Lower lobe of right lung (tissue), 2 donors: ENCODE data around the gene DLX3. TPM values are rescaled to one million over a fixed set of nuclear protein-coding genes. Genes with fewer than 3 reads are reported as not detected.

Source experiments
- ATAC-seq, 2 donors: fragments of 200-7000 bp; cut with Tn5 transposase; one replicate each; pipeline ENCODE4 v1.9.1; 2020 to 2022; ENCODE audit warnings: mild to moderate bottlenecking in 2 of 2, moderate library complexity in 2 of 2
- DNase-seq: peaks from one replicate; pipeline ENCODE4 v3.0.0-alpha.2; 2020
- H3K27ac ChIP-seq: fragments of 200-600 bp; one replicate; pipeline ENCODE4 v1.8.0; 2022
- H3K27me3 ChIP-seq: fragments of 200-600 bp; one replicate; pipeline ENCODE4 v1.8.0; 2022; ENCODE audit warnings: low read depth
- H3K36me3 ChIP-seq: fragments of 200-600 bp; one replicate; pipeline ENCODE4 v1.8.0; 2022; ENCODE audit warnings: mild to moderate bottlenecking
- H3K4me1 ChIP-seq: fragments of 200-600 bp; one replicate; pipeline ENCODE4 v1.8.0; 2022
- H3K4me3 ChIP-seq: fragments of 200-600 bp; one replicate; pipeline ENCODE4 v1.8.0; 2022; ENCODE audit warnings: mild to moderate bottlenecking
- H3K9me3 ChIP-seq: fragments of 200-600 bp; one replicate; pipeline ENCODE4 v1.8.0; 2022
- CTCF ChIP-seq: fragments of 200-600 bp; IDR thresholded peaks from one replicate; pipeline ENCODE4 v1.8.0; 2022; ENCODE audit warnings: antibody characterized with exemption, mild to moderate bottlenecking
- intact Hi-C: fragments of 100-400 bp; cut with DNase I; formaldehyde crosslinking; loops from one replicate; pipeline ENCODE4 v1.11.0; 2022
- total RNA-seq: library from RNA; stranded (reverse); fragmentation: NEBNext Ultra II Directional; extraction: Animal tissue kit (Norgen Biotek cat#: 25700); gene quantifications from one replicate; pipeline ENCODE4 v1.2.1, GENCODE V29; 2021
- donor health status: DM: no; HTN: yes; CAD: no; lungs with severe emphysema.

The DLX3 gene
- total RNA-seq, 1 donor from 2014 or later = 0.38 TPM

- ATAC-seq = no peak
- intact Hi-C loops = no loop called here
Measured at GRCh38 chr17:49986396-49987289, 8.4 kb downstream of the DLX3 start.

GRCh38 chr17:49985310-49985990, 9.6 kb downstream of the DLX3 start:
- no peak overlapping the region for H3K4me3 ChIP-seq
- DNase-seq (no peak), ATAC-seq (no peak)
- H3K27ac ChIP-seq = no peak overlapping the region
- no peaks in the 10 kb centered on the region for H3K4me1 ChIP-seq
- intact Hi-C loops = no loop called here
- peaks cover 60% of the 10 kb centered on the region for H3K27me3 ChIP-seq
- TF ChIP-seq CTCF = no peak
- H3K9me3 ChIP-seq = no peaks in the 10 kb centered on the region
- H3K36me3 ChIP-seq = no peaks in the 10 kb centered on the region

More at GRCh38 chr17:49986396-49987289, 8.4 kb downstream of the DLX3 start:
- TF ChIP-seq CTCF = no peak
- H3K4me3 ChIP-seq = no peak overlapping the region
- H3K27ac ChIP-seq = no peak overlapping the region
- no peak for DNase-seq
- H3K9me3 ChIP-seq = no peaks in the 10 kb centered on the region
- no peaks in the 10 kb centered on the region for H3K36me3 ChIP-seq
- peaks cover 68% of the 10 kb centered on the region for H3K27me3 ChIP-seq
- H3K4me1 ChIP-seq = no peaks in the 10 kb centered on the region

DNA sequence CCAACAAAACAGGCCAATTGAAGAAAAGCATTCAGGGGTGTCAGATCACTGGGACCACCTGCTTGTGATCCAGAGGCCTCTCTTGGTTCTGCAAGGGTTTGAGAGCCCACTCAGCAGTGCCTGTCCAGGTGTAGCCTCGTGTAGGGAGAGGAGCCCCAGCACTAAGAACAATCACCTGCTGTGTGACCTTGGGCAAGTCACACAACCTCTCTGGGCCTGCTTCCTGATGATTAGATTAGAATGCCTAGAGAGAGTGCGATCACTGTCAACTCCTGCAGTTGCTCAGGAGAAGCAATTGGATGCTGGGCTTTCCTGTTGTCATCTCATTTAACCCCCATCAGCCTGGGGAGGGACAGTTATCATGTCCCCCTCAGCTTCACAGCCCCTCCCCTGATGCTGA, 10.2 kb downstream of the DLX3 start:
- ATAC-seq (no peak), DNase-seq (no peak)
- no peaks in the 10 kb centered on the region for H3K36me3 ChIP-seq
- TF ChIP-seq CTCF = no peak
- no peak overlapping the region for H3K27ac ChIP-seq
- H3K9me3 ChIP-seq = no peaks in the 10 kb centered on the region
- intact Hi-C loops = no loop called here
- no peaks in the 10 kb centered on the region for H3K4me1 ChIP-seq
- no peak overlapping the region for H3K4me3 ChIP-seq
- peaks cover 60% of the 10 kb centered on the region for H3K27me3 ChIP-seq

DNA sequence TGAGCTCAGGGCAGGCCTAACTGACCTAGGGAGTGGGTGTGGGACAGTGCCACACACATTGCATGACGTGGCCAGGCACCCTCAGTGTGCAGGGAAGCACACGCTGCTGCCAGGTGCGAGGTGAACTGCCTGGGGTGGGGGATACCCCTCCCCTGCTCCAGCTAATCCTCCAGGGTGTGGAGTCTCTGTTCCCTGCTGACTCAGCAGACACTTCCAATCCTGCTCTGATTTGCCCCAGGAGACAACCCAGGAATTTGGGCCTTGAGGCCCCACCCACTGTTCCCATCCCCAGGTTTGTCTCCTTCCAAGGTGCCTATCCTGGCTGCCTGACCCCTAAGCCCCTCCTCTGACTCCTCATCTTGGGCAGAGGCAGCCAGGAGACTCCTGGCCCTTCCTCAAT, 10.7 kb downstream of the DLX3 start:
- H3K4me1 ChIP-seq = no peaks in the 10 kb centered on the region
- no peak for TF ChIP-seq CTCF
- ATAC-seq (no peak), DNase-seq (no peak)
- intact Hi-C loops = no loop called here
- H3K9me3 ChIP-seq = no peaks in the 10 kb centered on the region
- peaks cover 60% of the 10 kb centered on the region for H3K27me3 ChIP-seq
- H3K27ac ChIP-seq = no peak overlapping the region
- no peak overlapping the region for H3K4me3 ChIP-seq
- no peaks in the 10 kb centered on the region for H3K36me3 ChIP-seq

DNA sequence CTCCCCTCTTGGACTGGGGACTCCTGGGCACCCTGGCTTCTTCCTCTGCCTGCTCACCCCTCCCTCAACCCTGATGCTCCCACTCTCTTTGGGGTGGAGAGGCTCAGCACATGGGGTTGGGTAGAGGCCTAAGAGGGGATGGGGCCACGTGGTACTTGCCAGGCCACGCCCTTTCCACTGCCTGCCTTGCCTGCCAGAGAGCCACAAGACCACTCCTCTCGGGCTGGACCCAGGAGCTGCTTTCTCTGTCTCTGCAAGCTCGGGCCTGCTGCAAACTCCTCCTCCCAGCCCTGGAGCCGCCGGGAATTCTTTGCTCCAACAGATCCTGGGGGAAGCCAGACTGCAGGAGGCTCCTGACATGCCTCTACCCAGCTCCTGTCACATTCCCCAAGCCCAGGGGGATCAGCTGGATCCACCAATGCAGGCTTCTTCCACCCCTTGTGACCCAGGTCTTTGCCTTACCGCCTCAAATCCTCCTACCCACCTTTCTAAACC, 14.3 kb downstream of the DLX3 start:
- Histone ChIP-seq H3K4me3 (no peak overlapping the region), H3K27me3 (peaks cover 44% of the 10 kb centered on the region), H3K27ac (no peak overlapping the region), H3K4me1 (no peaks in the 10 kb centered on the region), H3K36me3 (no peaks in the 10 kb centered on the region), H3K9me3 (no peaks in the 10 kb centered on the region)
- no peak for ATAC-seq
- intact Hi-C loops = no loop called here
- DNase-seq = no peak
- TF ChIP-seq CTCF = no peak
